Measurements from ENCODE around the gene ARHGDIB. TPM values are rescaled to one million over a fixed set of nuclear protein-coding genes. Genes with fewer than 3 reads are reported as not detected.
A peak's percentile ranks its signal among the peaks of the same experiment; 100 is the strongest.

Gene ARHGDIB
- total and polyA plus RNA-seq, 2 of the 4 experiments (the other 2 are of a cell fraction) = 24.9 to 30.7 TPM

DNA sequence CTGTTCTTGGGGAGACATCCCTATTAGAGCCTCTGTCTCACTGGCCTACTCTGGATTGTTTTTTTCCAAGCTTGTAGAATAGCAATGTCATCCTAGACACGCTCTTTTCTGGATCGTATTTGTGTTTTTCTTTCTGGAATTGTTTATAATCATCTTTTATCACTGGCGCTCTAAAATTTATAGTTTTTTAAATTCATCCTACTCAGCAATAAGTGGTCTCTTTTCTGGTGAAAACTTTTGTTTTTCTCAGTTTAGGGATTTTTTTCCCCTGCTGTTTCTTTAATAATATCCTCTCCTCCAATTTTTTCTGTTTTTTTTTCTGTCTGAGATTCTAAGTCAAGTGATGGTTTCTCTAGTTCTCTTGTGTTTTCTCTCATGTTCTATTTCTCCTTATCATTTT, 36.6 kb upstream of the ARHGDIB start:
- intact Hi-C loops (cut with micrococcal nuclease) (loop anchor here (2.0 to 10.0 kb wide), 2 partner anchors 223 to 527 kb away; a partner anchor contains a TSS), dilution Hi-C loops (cut with HindIII; ENCODE audit: low sequenced_read_pairs, unreplicated experiment) (no loop called here), in situ Hi-C loops (cut with MboI; ENCODE audit: low sequenced_read_pairs) (loop anchor here (5.0 to 25.0 kb wide), 2 partner anchors 156 to 761 kb away; partner anchors contain the start of gene ART4)
- Histone ChIP-seq H2AFZ (replicated peaks; ENCODE audit: low read length, poor library complexity) (no peak overlapping the region), H2BK15ac (ENCODE audit: low read depth, low read length) (no peak overlapping the region), H2BK5ac (ENCODE audit: low read depth, low read length, poor library complexity, severe bottlenecking) (no peak overlapping the region), H3K9me1 (ENCODE audit: insufficient read depth, low read length) (peaks cover 10% of the 10 kb centered on the region; the same call in 1 of the 2 replicates), H3K4ac (ENCODE audit: low read depth, low read length) (no peak overlapping the region), H3K36me3 (ENCODE audit: control insufficient read depth, insufficient read depth, low read length) (no peaks in the 10 kb centered on the region), H2AK5ac (ENCODE audit: low read depth, low read length) (no peak overlapping the region), H2BK20ac (ENCODE audit: low read depth, low read length) (no peak overlapping the region), H3K23ac (ENCODE audit: low read depth, low read length) (no peak overlapping the region), H3K18ac (ENCODE audit: low read depth, low read length) (no peak overlapping the region), H4K8ac (ENCODE audit: low read depth in 2 of 2, low read length in 2 of 2) (no peak overlapping the region), H3K9me3 (ENCODE audit: control insufficient read depth, insufficient read depth, low read length) (no peaks in the 10 kb centered on the region), H3K27ac (ENCODE audit: insufficient read depth, low read length) (no peak overlapping the region), H2AK9ac (replicated peaks; ENCODE audit: low read depth, low read length, poor library complexity) (no peak overlapping the region), H3K27me3 (ENCODE audit: control insufficient read depth, insufficient read depth, low read length) (no peaks in the 10 kb centered on the region), H3K4me2 (ENCODE audit: low read depth, low read length) (no peak overlapping the region), H4K91ac (ENCODE audit: insufficient read depth, low read depth, low read length) (no peak overlapping the region), H2BK120ac (ENCODE audit: low read depth, low read length) (no peak overlapping the region), H3K4me3 (ENCODE audit: insufficient read depth, low read depth, low read length) (no peak overlapping the region), H3K56ac (ENCODE audit: extremely low read depth, insufficient read depth, low read length) (no peak overlapping the region), H4K20me1 (ENCODE audit: insufficient read depth, low read length) (no peaks in the 10 kb centered on the region), H4K5ac (ENCODE audit: low read depth, low read length) (no peak overlapping the region), H3K14ac (replicated peaks; ENCODE audit: low read depth, low read length) (no peak overlapping the region), H3K4me1 (ENCODE audit: control insufficient read depth, insufficient read depth, low read length) (peaks cover 9% of the 10 kb centered on the region), H3K79me1 (ENCODE audit: low read depth in 1 of 2, low read length in 2 of 2) (no peaks in the 10 kb centered on the region), H3K9ac (ENCODE audit: low read depth, low read length) (no peak overlapping the region)
- POLR2A ChIA-PET (ENCODE audit: unreplicated experiment) = no interaction called here
- TF ChIP-seq FOS (IDR thresholded peaks at IDR 0.05; ENCODE audit: low read depth, low read length) (no peak), MAFK (IDR thresholded peaks at IDR 0.05; ENCODE audit: low read depth, low read length) (peak; percentile 58)
- DNase-seq (no peak), ATAC-seq (ENCODE audit: low read depth) (no peak)
- CTCF ChIA-PET = no interaction called here
- WGBS, 2 experiments (ENCODE audit: extremely low coverage in 2 of 2, insufficient read length in 1 of 2) = no CpG with 5 or more reads among the region's 3 CpGs
- no TSS peak for BruUV-seq (replicated peaks)
